Fibroblast of the aortic adventitia (primary cell): Measurements from ENCODE around the gene HOXA1. TPM values are rescaled to one million over a fixed set of nuclear protein-coding genes. Genes with fewer than 3 reads are reported as not detected.
"Not testable (repeated sequence)": the region's sequence is repeated elsewhere in the genome, so short reads cannot be mapped to it uniquely, and the experiment has no call there.

Source experiments
- DNase-seq: peaks from one replicate; pipeline ENCODE4 v3.0.0-alpha.2; 2010; ENCODE audit warnings: low read depth
- H3K4me3 ChIP-seq: 2 replicates; pipeline ENCODE4 v1.5.1; 2011; ENCODE audit warnings: low read depth, mild to moderate bottlenecking, control low read depth, low read length, moderate library complexity
- CTCF ChIP-seq: IDR thresholded peaks from 2 replicates; pipeline ENCODE4 v1.5.1; 2011; ENCODE audit warnings: mild to moderate bottlenecking, low read length, control low read depth, inconsistent platforms; ENCODE audit not compliant: insufficient read depth
- small RNA-seq: library from RNA; depleted of rRNA; stranded (forward); fragments of <200 nt; gene quantifications from one replicate; pipeline ENCODE3, GENCODE V24; 2012
- total RNA-seq: library from RNA; depleted of rRNA; stranded (reverse); fragments of >200 nt; gene quantifications from 2 replicates; pipeline ENCODE4 v1.2.3, GENCODE V29; 2012; ENCODE audit warnings: low replicate concordance

HOXA1 gene
- total RNA-seq, 1 donor: 0.72 TPM

GRCh38 chr7:27051451-27051850, 44.3 kb downstream of the HOXA1 start:
- DNase-seq: peak; percentile 33
- TF ChIP-seq CTCF: no peak
- H3K4me3 ChIP-seq: no peak overlapping the region

GRCh38 chr7:27048438-27048837, 47.4 kb downstream of the HOXA1 start:
- H3K4me3 ChIP-seq: no peak overlapping the region
- no peak for DNase-seq
- no peak for TF ChIP-seq CTCF

GRCh38 chr7:27046854-27047549, 48.8 kb downstream of the HOXA1 start:
- peak; percentile 44 for DNase-seq
- no peak for TF ChIP-seq CTCF
- H3K4me3 ChIP-seq: no peak overlapping the region

GRCh38 chr7:27045972-27046371, 49.8 kb downstream of the HOXA1 start:
- H3K4me3 ChIP-seq: not testable (repeated sequence)

GRCh38 chr7:27045066-27045465, 50.7 kb downstream of the HOXA1 start:
- not testable (repeated sequence) for DNase-seq, H3K4me3 ChIP-seq

More at GRCh38 chr7:27045972-27046371, 49.8 kb downstream of the HOXA1 start:
- not testable (repeated sequence) for DNase-seq

Small RNA genes within 50 kb of the gene (small RNA-seq; reads per million reads assigned to genes)
- not detected for gene RF01977

Other genes starting within 250 kb of the HOXA1 start
- 13.6 and 18.8 TPM in 2 replicates for gene SKAP2, start 231.4 kb downstream of the HOXA1 start, total RNA-seq
- 0.16 and 3.6 TPM in 2 replicates for gene HOXA2, start 6.7 kb upstream of the HOXA1 start, total RNA-seq
- gene HOXA4, start 34.8 kb upstream of the HOXA1 start, total RNA-seq: 0.57 and 0.99 TPM in 2 replicates
- 0.72 and 2.4 TPM in 2 replicates for gene HOXA5, start 47.7 kb upstream of the HOXA1 start, total RNA-seq
- not detected in 2 replicates for gene HOXA6, start 51.8 kb upstream of the HOXA1 start, total RNA-seq
- 1.2 and 3.5 TPM in 2 replicates for gene HOXA3, start 56.6 kb upstream of the HOXA1 start, total RNA-seq
- gene HOXA7, start 60.7 kb upstream of the HOXA1 start, total RNA-seq: not detected in 2 replicates
- gene HOXA9, start 69.5 kb upstream of the HOXA1 start, total RNA-seq: not detected in 2 replicates
- gene HOXA10, start 78.3 kb upstream of the HOXA1 start, total RNA-seq: 0.08 TPM in 1 of 2 replicates, not detected in the other
- gene HOXA11, start 89.2 kb upstream of the HOXA1 start, total RNA-seq: not detected in 2 replicates
- gene HOXA13, start 104.1 kb upstream of the HOXA1 start, total RNA-seq: not detected in 2 replicates
- not detected in 2 replicates for gene EVX1, start 146.8 kb upstream of the HOXA1 start, total RNA-seq